Choroid plexus epithelial cell (primary cell): ENCODE data around the gene ITPR2.
A peak's percentile ranks its signal among the peaks of the same experiment; 100 is the strongest.

Source experiments
- DNase-seq: peaks from one replicate; pipeline ENCODE4 v3.0.0-alpha.2; 2010; ENCODE audit warnings: low read depth
- H3K4me3 ChIP-seq: 2 replicates; pipeline ENCODE4 v1.5.1; 2011; ENCODE audit warnings: low read depth, mild to moderate bottlenecking, control low read depth, low read length, moderate library complexity
- TF ChIP-seq, protein P1 (sequence below): conservative IDR thresholded peaks from 2 replicates; pipeline ENCODE4 v1.5.1; 2011; ENCODE audit warnings: low read depth, mild to moderate bottlenecking, control low read depth, inconsistent platforms, low read length, moderate library complexity

Gene ITPR2

DNA sequence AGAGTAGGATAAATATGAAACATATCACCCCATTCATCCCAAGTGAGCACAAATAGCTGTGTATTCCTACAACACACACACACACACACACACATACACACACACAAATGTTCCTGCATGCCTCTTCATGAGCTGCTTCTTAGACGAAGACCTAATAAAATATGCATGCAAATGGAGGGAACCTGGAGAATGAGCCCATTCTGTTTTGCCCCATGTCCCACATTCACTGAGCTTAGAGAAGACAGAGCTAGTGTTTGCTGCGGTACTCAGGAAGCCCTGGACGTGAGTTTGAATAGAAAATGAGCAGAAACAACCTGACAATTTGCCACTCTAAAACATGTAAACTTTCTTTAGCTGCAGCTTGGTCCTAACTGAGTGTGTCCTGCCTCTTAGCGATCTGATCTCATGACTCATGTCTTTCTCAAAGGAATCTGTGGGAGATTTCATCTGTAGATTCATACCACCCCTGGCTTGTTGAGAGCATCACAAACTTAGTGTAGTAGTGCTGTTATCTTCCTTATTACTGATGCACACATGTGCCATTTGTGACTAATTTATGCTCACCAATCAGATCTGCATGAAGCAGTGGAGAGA, 86.8 kb downstream of the ITPR2 start:
- DNase-seq, result peak; percentile 89
- no peak overlapping the region for H3K4me3 ChIP-seq
- TF ChIP-seq, protein P1, sequence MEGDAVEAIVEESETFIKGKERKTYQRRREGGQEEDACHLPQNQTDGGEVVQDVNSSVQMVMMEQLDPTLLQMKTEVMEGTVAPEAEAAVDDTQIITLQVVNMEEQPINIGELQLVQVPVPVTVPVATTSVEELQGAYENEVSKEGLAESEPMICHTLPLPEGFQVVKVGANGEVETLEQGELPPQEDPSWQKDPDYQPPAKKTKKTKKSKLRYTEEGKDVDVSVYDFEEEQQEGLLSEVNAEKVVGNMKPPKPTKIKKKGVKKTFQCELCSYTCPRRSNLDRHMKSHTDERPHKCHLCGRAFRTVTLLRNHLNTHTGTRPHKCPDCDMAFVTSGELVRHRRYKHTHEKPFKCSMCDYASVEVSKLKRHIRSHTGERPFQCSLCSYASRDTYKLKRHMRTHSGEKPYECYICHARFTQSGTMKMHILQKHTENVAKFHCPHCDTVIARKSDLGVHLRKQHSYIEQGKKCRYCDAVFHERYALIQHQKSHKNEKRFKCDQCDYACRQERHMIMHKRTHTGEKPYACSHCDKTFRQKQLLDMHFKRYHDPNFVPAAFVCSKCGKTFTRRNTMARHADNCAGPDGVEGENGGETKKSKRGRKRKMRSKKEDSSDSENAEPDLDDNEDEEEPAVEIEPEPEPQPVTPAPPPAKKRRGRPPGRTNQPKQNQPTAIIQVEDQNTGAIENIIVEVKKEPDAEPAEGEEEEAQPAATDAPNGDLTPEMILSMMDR, result no peak

DNA sequence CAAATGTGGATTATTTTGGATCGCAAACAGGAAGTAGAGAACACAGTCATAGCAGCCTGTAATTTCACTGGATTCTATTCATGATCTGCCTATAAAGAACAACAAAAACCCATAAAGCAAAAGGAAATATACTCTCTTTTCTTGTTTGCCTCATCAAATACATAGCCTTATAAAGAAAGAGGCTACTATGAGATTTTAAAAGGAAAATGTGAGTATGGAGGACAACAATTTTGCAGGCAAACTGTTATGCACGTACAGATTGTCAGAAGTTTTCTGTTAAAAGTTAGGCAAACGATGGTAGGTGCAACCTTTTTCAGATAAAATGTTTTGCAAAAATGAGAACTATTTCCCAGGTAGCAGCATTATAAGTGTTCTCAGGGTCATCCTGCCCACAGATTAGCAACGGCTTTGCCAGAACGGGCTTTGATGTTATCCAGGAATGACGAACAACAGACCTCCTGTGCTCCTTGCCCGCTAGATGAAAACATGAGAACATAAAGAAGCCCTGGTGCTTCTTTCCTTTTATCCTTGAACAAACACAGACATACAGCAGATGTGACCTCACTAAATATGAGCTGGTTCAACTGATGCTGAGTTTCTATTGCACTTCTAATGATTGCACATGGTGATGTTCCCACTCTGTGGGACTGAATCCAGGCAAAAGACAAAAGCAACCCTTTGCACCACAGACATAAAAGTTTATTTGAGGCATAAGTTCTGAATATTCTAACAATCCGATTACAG, 88.1 kb downstream of the ITPR2 start:
- no peak overlapping the region for H3K4me3 ChIP-seq
- DNase-seq, result peak; percentile 77
- TF ChIP-seq, protein P1, result no peak

DNA sequence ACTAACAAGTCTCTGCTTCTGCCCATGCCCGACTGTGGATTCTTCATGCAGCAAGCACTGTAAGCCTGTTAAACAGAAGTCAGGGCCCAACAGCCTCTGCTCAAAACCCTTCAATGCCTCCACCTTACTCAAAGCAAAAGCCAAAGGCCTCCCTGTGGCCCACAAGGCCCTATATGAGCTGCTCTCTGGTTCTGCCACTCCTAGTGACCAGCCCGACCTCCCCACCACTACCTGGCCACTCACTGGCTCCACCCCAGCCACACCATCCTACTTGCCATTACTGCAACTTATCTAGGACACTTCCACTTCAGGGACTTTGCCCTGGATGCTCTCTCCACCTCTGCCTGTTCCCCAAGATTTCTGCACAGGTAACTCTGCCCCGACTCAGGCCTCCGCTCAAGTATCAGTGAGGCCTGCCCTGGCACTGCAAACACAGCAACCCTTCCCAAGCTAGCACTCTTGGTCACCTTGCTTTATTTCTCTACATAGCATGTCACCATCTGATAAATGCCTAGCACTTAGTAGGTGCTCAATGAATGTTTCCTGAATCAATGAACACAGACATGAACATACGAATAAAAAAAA, 88.9 kb downstream of the ITPR2 start:
- no peak for DNase-seq
- no peak overlapping the region for H3K4me3 ChIP-seq
- TF ChIP-seq, protein P1, result no peak

DNA sequence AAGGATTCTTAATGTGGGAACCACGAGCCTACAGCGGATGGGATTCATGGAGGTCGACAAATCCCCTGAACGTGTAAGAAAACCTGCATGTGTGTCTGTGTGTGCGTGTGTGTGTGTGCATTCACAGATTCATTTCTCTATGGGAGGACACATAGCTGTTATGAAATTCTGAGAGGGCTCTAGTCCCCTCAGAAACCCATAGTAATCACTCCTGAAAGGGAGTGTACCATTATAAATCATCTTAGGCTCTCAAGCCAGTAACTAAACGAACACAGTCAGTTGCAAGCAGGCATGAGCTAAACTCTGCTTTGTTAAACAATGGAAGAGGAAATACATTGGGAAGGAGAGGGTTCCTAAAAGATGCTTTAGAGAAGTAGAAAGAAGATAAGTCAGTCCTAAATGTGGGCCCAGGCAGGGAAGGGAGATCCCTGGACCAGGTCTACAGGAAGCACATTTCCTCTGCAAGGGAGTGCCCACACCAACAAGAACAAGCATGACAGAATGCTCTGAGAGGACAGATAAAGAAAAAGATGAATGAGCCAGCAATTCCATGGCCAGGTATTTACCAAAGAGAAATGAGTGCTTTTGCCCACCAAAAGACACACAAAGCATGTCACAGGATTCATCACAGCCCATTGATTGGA, 91.3 kb downstream of the ITPR2 start:
- DNase-seq, result no peak
- TF ChIP-seq, protein P1, result no peak

DNA sequence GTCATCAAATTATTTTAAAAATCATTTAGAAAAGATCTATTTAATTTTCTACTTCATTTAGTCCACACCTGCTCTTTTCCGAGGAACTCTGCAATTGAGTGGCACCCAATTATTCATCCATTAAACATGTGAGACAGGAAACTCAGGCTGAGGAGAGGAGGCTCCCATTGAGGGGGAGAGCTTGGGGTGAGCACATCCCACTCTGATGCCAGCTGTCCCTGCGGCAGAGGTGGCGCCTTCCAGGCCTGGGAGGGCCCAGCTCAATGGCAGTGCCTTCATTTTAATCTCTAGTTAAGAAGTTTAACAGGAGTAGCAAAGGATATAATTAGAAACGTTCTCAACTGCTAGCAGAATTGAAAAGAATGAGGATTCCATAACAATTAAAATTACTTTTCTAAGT, 92.0 kb downstream of the ITPR2 start:
- H3K4me3 ChIP-seq, result no peak overlapping the region
- DNase-seq, result no peak
- TF ChIP-seq, protein P1, result no peak

More for the DNA sequence above, 91.3 kb downstream of the ITPR2 start:
- H3K4me3 ChIP-seq, result no peak overlapping the region

DNA sequence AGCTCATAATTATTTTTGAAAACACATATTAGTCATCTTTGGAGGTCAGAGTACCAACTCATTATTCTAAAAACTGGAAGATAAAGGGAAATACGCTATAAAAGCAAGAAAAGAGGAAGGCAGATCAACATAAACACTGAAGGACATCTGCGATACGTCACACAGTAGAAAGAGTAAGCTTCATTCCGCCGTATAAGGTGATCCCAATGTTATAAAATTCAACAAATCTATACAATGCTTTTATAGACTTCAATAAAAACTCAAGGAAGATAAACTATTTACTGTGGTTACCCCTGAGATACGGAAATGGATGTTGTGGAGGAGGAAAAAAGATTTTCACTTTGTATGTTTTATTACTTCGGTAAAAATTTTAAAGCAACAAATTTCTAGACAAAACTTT, 92.6 kb downstream of the ITPR2 start:
- DNase-seq, result no peak

More for the DNA sequence above, 92.6 kb downstream of the ITPR2 start:
- TF ChIP-seq, protein P1, result no peak
- H3K4me3 ChIP-seq, result no peak overlapping the region
